Ishikawa (cell line): ENCODE measurements around the gene PTPN12.

Experiments
- CEBPB ChIP-seq: IDR thresholded peaks from 2 replicates; pipeline ENCODE4 v1.6.1; 2012
- CREB1 ChIP-seq: IDR thresholded peaks from 2 replicates; pipeline ENCODE4 v1.6.1; 2012; ENCODE audit warnings: low read depth
- EGR1 ChIP-seq: IDR thresholded peaks from 2 replicates; pipeline ENCODE4 v1.6.1; 2012
- EP300 ChIP-seq: IDR thresholded peaks from 2 replicates; pipeline ENCODE4 v1.6.1; 2012; ENCODE audit warnings: borderline replicate concordance
- FOXM1 ChIP-seq: IDR thresholded peaks from 2 replicates; pipeline ENCODE4 v1.6.1; 2012; ENCODE audit warnings: low read depth, borderline replicate concordance
- NFIC ChIP-seq: IDR thresholded peaks from 2 replicates; pipeline ENCODE4 v1.6.1; 2012
- RAD21 ChIP-seq: IDR thresholded peaks from 2 replicates; pipeline ENCODE4 v1.6.1; 2012; ENCODE audit warnings: low read depth
- REST ChIP-seq: IDR thresholded peaks from 2 replicates; pipeline ENCODE4 v1.6.1; 2012; ENCODE audit warnings: low read depth, mild to moderate bottlenecking
- TAF1 ChIP-seq: IDR thresholded peaks from 2 replicates; pipeline ENCODE4 v1.6.1; 2012; ENCODE audit warnings: low read depth, mild to moderate bottlenecking
- TCF12 ChIP-seq: IDR thresholded peaks from 2 replicates; pipeline ENCODE4 v1.6.1; 2012; ENCODE audit warnings: low read depth
- TEAD4 ChIP-seq: IDR thresholded peaks from 2 replicates; pipeline ENCODE4 v1.6.1; 2012
- YY1 ChIP-seq: IDR thresholded peaks from 2 replicates; pipeline ENCODE4 v1.6.1; 2012; ENCODE audit warnings: low read depth
- ZBTB7A ChIP-seq: IDR thresholded peaks from 2 replicates; pipeline ENCODE4 v1.6.1; 2012; ENCODE audit warnings: low read depth
- TF ChIP-seq, protein P1 (sequence below): IDR thresholded peaks from 2 replicates; pipeline ENCODE4 v1.6.1; 2012
- TF ChIP-seq, protein P2 (sequence below): IDR thresholded peaks from 2 replicates; pipeline ENCODE4 v1.6.1; 2012

Gene PTPN12

DNA sequence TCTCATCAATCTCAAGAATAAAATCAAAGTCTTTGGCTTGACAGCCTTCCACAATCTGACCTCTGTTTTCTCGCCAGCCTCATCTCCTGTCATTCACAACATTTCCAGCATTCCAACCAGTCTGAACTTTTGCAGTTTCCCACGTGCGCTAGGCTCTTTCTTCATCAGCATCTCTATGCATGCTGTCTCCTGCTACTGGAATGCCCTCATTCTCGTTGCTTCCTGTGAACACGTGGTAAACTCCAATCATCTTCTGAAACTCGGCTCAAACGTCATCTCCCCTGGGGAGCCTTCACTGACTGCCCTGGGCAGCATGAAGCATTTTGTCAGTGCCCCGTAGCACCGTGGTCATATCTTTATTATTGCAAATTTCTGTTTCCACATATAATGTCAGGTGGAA, 146.9 kb downstream of the PTPN12 start:
- TF ChIP-seq REST = no peak
- TF ChIP-seq YY1 = no peak
- TF ChIP-seq, protein P1, sequence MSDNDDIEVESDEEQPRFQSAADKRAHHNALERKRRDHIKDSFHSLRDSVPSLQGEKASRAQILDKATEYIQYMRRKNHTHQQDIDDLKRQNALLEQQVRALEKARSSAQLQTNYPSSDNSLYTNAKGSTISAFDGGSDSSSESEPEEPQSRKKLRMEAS = 0 out of 2 replicates have a peak, but pooled peaks have one; percentile 37

DNA sequence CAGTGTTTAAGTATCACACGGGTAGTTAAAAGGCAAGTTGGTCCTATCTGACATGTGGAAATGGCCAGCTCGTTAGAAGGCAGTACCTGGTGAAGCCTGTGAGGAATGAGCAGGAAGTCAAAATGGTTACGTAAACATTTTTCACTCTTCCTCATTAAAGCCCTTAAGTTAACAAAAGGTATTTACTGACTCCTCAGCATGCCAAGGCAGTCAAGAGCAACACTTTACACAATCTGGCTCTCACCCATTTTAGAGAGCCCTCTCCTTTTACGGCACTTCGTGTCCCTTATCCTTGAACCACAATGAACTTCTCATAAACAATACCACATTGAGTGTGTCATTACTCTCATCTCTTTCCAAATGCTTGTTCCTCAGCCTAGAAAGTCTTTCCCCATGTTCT, 148.1 kb downstream of the PTPN12 start:
- TF ChIP-seq, protein P1 = no peak
- TF ChIP-seq CEBPB = no peak
- TF ChIP-seq YY1 = no peak
- no peak for TF ChIP-seq EP300
- no peak for TF ChIP-seq TAF1
- TF ChIP-seq NFIC = no peak
- no peak for TF ChIP-seq TEAD4
- TF ChIP-seq ZBTB7A = no peak
- TF ChIP-seq RAD21 = no peak
- no peak for TF ChIP-seq TCF12
- TF ChIP-seq FOXM1 = no peak
- TF ChIP-seq, protein P2, sequence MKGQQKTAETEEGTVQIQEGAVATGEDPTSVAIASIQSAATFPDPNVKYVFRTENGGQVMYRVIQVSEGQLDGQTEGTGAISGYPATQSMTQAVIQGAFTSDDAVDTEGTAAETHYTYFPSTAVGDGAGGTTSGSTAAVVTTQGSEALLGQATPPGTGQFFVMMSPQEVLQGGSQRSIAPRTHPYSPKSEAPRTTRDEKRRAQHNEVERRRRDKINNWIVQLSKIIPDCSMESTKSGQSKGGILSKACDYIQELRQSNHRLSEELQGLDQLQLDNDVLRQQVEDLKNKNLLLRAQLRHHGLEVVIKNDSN = no peak
- no peak for TF ChIP-seq CREB1
- TF ChIP-seq EGR1 = no peak
- no peak for TF ChIP-seq REST

DNA sequence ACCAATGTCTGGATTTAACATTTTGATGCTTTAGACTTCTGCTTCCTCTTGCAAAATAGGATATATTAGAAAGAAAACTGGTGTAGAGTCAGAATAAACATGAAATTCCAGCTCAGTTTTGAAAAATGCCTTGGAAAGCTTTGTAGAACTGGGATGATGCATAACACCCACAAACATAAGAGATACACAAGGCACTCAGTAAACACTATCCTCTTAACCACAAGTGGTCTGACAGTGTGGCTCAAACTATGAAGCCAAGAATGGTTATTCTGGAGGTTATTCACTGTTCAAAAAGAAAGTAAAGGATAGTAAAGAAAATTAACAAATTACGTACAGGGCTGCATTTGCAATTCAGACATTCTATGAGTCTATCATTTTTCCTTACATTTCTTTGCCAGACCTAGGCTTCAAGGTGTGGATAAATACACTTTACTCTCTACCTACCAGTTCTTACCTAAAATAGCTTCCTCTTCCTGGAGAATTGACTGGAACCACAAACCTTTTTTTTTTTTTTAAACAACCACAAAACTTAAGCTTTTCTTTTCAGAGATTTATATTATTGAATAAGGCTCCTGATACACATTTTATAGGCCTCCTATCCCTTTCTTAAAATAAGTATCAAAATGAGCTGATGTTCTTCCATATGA, 150.1 kb downstream of the PTPN12 start:
- no peak for TF ChIP-seq CEBPB

- TF ChIP-seq TEAD4 (no peak), ZBTB7A (no peak), TCF12 (no peak), CEBPB (no peak)
Measured at GRCh38 chr7:77687747-77688144, 150.7 kb downstream of the PTPN12 start.
